ENCODE results near the gene PVR.
"Not testable (repeated sequence)": the region's sequence is repeated elsewhere in the genome, so short reads cannot be mapped to it uniquely, and the experiment has no call there.

The PVR gene

DNA sequence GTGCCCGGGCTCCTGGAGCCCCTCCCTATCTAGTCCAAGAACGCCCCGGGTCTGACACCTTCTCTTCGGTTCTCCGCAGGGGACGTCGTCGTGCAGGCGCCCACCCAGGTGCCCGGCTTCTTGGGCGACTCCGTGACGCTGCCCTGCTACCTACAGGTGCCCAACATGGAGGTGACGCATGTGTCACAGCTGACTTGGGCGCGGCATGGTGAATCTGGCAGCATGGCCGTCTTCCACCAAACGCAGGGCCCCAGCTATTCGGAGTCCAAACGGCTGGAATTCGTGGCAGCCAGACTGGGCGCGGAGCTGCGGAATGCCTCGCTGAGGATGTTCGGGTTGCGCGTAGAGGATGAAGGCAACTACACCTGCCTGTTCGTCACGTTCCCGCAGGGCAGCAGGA, 3.4 kb downstream of the PVR start:
- DNase-seq: no peak

DNA sequence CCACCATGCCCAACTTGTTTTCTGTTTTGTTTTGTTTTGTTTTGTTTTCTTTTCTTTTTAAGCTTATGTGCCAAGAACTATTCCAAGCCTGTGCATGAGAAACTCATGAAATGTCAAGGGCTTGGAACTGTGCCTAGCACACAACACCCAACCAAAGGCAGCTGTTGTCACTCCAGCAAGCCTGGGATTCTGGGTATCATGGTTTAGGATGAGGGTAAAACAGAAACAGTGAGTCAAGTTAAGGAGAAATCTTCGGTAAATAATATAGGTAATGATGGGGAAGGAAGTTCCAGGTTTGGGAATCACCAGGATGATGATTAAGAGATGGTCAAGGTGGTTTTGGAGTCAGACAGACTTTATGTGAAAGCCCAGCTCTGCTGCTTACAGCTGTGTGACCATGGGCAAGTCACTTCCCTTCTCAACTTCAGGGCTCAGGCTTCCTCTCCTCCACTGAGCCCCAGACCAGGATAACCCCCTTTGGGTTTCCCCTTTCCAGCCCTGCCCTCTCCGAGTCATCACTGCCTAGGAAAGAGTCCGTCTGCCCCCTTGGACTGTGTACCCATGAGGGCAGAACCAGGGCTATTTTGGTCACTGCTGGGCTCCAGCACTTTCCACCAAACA, 5.0 kb downstream of the PVR start:
- no peak for DNase-seq

DNA sequence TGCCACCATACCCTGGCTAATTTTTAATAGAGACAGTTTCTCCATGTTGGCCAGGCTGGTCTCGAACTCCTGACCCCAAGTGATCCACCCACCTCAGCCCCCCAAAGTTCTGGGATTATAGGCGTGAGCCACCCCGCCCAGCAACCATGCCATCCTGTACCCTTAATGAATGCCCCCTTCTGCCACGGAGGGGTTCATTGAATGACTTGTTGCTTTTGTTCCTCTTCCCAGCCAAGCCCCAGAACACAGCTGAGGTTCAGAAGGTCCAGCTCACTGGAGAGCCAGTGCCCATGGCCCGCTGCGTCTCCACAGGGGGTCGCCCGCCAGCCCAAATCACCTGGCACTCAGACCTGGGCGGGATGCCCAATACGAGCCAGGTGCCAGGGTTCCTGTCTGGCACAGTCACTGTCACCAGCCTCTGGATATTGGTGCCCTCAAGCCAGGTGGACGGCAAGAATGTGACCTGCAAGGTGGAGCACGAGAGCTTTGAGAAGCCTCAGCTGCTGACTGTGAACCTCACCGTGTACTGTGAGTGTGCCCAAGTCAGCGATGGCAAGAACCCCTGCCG, 6.0 kb downstream of the PVR start:
- no peak for DNase-seq

DNA sequence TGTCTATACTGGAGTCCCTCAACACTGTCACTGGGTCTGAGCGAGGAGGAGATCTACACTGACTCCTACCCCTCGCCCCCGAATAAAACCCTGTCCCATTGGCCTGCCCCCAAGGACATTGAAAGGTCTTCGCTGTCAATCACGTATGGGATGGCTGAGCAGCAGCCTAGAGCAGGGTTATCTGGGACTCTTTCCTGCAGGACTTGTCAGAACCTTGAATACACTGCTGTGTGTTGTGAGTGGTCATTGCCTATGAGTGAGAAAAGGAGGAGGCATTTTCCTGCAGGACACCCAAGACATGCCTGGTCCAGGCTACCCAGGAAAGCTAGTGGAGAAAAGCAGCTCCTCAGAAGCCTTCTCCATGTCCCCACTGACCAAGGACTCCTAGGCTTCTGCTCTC, 9.6 kb downstream of the PVR start:
- no peak for DNase-seq

DNA sequence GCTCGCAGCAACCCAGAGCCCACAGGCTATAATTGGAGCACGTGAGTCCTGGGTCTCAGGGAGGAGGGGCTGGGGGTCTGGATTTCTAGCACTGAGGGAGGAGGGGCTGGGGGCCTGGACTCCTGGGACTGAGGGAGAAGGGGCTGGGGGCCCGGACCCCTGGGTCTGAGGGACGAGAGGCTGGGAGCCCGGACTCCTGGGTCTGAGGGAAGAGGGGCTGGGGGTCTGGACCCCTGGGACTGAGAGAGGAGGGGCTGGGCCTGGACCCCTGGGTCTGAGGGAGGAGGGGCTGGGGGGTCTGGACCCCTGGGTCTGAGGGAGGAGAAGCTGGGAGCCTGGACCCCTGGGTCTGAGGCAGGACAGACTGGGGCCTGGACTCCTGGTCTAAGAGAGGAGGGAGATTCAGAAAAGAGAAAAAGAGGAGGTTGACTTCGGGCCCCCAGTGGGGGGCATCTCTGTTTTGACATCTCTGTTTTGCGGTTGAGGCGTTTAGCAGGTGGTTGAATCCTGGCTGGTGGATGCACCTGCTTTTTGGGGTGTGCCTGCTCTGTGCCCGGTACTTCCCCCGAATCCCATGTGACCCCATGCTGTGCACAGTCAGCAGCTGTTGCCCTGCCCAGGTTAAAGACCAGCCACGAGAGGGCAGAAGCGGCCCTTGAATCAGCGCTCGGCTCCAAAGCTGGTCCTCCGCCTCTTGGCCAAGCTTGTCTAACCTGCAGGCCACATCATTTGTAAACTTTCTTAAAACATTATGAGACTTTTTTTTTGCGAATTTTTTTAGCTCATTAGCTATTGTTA, 10.5 kb downstream of the PVR start:
- DNase-seq: no peak

DNA sequence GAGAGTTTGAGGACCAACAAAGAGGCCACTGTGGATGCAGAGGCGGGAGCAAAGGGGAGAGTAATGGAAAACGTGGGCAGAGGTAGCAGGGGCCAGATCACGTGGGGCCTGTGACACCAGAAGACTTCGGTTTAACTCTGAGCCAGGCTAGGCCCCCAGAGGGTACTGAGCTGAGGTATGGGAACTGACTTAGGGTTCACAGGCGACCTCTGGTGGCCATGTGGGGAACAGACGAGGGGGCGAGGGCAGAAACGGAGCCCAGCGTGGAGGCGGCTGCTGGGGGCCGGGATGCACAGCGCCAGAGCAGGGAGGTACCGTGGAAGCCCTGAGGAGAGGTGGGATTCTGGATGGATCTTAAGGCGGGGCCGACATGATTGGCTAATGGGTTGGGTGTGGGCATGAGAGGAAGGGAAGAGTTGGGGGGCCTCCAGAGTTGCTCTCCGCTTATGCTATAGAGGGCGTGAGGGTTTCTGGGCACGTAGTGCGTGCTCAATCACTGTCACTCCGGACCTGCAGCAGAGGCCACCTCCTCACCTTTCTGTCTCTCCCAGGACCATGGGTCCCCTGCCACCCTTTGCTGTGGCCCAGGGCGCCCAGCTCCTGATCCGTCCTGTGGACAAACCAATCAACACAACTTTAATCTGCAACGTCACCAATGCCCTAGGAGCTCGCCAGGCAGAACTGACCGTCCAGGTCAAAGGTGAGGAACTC, 13.7 kb downstream of the PVR start:
- DNase-seq: no peak

DNA sequence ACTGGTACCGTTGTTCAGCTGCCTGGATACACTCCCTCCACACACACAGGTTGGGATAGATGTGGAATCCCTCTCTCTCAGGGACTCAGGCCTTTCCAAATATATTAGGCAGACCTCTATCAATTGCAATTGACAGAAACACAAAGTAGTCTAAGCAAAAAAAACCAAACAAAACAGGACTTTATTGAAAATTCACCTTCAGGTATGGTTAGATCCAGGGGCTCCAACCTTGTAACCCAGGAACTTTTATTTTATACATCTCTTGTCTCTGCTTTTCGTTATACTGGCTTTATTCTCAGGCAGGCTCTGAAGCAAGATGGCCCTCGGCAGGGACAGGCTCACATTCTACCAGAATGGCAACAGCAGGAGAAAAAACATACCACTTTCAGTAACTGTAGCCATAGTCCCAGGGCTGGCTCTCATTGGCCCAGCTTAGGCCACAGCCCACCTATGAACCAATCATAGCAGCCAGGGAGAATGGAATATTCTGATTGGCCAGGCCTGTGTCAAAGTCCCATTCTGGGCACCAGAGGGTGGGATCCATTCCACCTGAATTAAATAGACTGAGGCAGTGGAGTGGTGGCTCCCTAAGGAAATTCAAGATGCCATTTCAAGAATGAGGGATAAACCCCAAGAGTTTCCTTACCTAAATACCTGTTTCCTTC, 14.5 kb downstream of the PVR start:
- no peak for DNase-seq

DNA sequence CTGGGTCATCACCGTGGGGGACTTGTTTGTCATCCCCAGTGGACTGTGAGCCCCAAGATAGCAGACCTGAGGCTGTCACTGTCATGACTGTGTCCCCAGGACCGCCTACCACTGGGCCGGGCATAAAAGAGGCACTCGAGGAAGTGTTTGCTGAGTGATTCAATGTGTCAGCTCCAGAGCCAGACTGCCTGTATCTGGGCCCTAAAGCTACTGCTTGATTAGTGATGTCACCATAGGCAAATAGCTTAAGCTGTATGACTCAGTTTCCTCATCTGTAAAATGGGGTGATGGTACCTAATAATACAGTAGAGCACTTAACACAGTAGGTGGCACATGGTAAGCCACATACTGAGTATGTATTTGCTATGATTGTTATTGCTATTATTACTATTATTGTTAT, 16.4 kb downstream of the PVR start:
- no peak for DNase-seq

DNA sequence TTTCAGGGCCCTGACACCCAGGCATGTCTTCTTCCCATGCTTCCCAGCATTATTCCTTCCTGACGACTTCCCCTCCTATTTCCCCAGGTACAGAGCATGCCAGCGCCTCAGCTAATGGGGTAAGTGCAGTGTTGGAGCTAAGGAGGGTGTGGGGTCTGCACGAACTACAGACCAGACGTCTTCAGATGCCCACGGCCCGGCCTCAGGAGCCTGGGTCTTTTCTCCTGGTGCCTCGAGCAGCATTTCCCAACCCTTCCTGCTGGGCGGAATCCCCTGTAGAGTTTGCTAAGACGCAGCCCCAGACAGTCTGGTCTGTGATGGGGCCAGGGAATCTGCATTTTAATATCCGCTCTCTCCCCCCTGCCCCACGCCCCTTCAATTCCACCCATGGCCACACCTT, 17.5 kb downstream of the PVR start:
- no peak for DNase-seq

DNA sequence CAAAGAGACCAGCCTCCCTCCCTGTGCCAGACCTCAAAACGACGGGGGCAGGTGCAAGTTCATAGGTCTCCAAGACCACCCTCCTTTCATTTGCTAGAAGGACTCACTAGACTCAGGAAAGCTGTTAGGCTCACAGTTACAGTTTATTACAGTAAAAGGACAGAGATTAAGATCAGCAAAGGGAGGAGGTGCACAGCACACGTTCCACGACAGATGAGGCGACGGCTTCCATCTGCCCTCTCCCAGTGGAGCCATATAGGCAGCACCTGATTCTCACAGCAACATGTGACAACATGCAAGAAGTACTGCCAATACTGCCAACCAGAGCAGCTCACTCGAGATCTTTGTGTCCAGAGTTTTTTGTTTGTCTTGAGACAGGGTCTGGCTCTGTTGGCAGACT, 18.2 kb downstream of the PVR start:
- DNase-seq: no peak

DNA sequence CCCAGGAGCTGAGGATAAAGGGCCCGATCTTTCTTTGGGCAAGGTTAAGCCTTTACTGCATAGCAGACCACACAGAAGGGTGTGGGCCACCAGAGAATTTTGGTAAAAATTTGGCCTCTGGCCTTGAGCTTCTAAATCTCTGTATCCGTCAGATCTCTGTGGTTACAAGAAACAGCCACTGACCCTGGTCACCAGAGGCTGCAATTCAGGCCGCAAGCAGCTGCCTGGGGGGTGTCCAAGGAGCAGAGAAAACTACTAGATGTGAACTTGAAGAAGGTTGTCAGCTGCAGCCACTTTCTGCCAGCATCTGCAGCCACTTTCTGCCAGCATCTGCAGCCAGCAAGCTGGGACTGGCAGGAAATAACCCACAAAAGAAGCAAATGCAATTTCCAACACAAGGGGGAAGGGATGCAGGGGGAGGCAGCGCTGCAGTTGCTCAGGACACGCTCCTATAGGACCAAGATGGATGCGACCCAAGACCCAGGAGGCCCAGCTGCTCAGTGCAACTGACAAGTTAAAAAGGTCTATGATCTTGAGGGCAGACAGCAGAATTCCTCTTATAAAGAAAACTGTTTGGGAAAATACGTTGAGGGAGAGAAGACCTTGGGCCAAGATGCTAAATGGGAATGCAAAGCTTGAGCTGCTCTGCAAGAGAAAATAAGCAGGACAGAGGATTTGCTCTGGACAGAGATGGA, 19.1 kb downstream of the PVR start:
- no peak for DNase-seq

DNA sequence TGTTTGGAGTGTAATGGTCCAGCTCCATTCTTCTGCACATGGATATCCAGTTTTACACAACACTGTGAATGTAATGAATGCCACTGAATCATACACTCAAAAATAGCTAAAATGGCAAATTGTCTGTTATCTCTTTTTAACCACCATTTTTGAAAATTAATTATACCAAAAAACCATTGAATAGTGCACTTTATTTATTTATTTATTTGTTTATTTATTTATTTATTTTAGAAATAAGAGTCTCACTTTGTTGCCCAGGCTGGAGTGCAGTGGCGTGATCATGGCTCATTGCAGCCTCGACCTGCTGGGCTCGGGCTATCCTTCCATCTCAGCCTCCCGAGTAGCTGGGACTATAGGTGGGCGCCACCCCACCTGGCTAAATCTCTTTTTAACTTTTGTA, 20.3 kb downstream of the PVR start:
- DNase-seq: no peak

DNA sequence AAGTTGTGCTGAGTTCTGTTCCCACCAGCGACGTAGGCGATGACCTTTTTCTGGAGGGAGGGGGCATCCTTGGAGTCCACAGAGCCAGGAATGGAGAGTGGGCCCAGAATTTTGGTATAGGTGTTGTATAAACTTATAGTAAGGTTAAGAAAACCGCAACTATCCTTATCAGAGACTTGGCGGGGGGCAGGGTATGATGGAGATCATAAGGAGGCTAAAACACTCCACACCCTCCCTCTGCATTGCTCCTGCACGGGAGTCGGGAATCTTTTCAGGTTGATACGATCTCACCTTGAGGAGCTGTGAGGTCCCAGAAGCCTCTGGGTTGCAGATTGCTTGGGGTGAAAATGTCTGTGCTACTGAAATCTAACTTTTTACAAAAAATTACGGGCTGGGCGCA, 21.3 kb downstream of the PVR start:
- DNase-seq: no peak

DNA sequence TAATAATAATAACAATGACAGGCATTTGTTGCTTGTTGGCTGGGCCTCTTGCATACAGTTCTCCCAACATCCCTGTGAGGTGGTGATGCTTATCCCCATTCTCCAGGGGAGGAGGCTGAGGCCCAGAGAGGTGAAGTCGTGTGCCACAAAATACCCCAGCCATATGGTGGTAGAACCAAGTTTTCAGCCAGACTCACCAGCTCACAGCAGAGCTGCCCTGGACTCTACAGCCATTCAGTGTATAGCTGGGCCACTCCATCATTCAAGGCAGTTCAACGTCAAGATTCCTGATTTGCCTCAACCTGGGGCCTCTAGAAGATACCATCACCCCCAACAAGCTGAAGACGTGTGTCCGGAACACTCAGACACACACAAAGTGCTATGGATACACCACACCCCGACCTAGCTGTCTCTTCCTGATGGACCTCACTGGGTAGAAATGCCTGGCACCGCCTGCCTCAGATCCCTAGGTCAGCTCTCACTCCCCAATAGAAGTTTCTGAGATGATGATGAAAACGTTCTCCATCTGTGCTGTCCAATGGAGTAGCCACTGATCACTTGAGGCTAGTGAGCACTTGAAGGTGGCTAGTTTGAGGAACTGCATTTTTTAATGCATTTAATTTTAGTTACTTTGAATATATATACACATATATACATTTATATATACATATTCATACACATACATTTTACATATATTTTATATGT, 23.3 kb downstream of the PVR start:
- DNase-seq: no peak

DNA sequence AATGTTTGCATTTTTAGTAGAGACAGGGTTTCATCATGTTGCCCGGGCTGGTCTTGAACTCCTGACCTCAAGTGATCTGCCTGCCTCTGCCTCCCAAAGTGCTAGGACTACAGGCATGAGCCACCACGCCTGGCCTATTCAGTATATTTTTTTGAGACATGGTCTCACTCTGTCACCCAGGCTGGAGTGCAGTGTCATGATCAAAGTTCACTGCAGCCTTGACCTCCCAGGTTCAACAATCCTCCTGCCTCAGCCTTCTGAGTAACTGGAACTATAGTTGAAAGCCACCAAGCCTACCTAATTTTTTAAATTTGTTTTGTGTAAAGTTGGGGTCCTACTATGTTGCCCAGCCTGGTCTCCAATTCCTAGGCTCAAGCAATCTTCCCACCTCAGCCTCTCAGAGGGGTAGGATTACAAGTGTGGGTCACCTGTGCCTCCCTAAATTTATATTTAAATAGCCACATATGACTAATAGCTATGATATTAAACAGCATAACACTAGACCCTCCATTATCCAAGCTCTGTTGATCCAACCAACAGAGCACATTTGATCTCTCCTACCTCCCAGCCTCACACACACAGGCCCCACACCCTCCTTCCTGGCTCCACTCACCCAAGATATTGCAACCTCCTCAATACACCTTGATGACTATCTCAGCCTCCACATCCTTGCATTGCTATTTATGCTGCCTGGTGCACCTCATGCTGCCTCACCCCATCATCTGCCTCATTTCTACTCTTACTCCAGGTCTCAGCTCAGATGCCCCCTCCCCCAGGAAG, 25.5 kb downstream of the PVR start:
- no peak for DNase-seq

DNA sequence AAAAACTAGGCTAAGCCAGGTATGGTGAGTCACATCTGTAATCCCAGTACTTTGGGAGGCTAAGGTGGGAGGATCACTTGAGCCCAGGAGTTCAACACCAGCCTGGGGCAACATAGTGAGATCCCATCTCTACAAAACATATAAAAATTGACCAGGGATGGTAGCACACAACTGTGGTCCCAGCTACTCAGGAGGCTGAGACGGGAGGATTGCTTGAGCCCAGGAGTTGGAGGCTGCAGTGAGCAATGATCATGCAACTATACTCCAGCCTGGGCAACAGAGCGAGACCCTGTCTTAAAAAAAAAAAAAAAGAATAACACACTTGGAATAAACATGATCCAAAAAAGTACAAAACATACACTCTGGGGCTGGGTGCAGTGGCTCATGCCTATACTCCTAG, 26.3 kb downstream of the PVR start:
- not testable (repeated sequence) for DNase-seq

DNA sequence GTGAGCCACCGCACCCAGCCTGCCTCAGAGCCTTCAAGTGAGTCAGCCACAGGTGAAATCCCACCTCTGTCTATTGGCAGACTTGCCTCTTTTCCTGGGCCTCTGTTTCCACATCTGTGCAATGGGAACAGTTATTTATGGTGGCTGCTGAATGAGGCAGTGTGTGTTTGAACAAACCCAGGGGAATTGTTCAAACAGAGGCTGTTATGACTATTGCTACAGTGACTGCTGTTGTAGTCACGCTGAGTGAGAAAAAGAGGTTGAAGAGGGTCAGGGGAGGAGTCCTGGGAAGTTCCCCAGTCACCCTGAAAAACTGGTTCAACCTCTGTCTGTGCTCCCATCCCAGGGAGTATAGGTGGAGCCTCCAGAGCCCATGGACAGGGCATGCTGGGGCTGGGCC, 27.7 kb downstream of the PVR start, which contains the start of gene CEACAM19:
CEACAM19 (plus strand) TSS at position 83 of the 400 bp plus-strand sequence. CDS start 450 bp downstream, outside the sequence.
- no peak for DNase-seq

DNA sequence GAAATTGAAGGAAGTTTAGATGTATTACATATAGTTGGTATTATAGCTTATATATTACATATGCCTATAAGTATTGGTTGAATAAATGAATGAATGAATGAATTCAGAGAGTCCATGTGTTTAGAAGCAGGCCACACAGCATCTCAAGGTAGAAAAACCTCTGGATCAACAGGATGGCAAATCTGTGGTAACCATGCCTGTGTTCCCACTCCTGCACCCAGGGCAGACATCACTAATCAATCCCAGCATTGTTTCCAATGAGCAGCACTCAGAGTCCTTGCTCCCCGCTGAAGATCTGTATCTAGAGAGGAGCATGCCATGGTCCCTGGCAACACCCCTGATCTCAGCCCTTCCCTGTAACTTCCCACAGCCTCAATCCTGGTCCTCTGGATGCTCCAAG, 28.5 kb downstream of the PVR start:
- no peak for DNase-seq

DNA sequence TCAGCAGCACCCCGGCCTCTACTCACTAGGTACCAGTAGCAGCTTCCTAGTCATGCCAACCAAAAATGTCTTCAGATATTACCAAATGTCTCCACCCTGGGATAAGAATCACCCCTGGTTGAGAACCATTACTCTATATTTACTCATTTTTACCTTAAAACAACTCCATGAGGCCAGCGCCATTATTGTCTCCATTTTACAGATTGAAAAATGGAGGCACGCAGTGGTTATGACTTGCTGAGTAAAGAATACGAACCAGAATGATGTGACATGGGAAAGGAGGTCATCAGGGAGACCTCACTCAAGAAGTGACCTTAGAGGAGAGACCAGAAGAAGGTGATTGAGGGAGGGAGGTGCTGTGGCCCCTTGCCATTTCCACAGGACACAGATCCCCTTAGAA, 29.8 kb downstream of the PVR start:
- DNase-seq: no peak

DNA sequence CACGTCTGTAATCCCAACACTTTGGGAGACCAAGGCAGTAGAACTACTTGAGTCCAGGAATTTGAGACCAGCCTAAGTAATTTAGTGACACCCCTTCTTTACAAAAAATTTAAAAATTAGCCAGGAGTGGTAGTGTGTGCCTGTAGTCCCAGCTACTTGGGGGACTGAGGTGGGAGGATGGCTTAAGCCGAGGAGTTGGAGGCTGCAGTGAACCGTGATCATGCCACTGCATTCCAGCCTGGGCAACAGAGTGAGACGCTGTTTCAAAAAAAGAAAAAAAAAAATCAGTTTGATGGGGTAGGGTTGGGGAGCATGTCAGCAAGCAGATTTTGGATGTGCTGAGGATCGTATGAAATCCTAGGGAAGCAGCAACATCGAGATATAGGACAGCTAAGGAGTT, 31.8 kb downstream of the PVR start:
- no peak for DNase-seq

Data from GOT3 (cell line).